CD4-positive, CD25-positive, alpha-beta regulatory T cell (primary cell): ENCODE measurements around the gene MRO. TPM values are rescaled to one million over a fixed set of nuclear protein-coding genes. Genes with fewer than 3 reads are reported as not detected.

Experiments
- ATAC-seq, 2 donors: fragments of 150-1000 bp; cut with Tn5 transposase; one replicate each; pipeline ENCODE4 v1.10.0; 2021; ENCODE audit warnings: low read depth in 2 of 2, moderate number of reproducible peaks in 2 of 2, moderate library complexity in 1 of 2
- DNase-seq, 3 donors: peaks; one replicate each; pipeline versions ENCODE4 v3.0.0 to v3.0.0-alpha.2; 2012 to 2022; ENCODE audit warnings: mixed read lengths in 1 of 3
- H3K27ac ChIP-seq: one replicate; pipeline ENCODE4 v1.7.0; 2013; ENCODE audit warnings: mild to moderate bottlenecking, low read length; ENCODE audit not compliant: insufficient read depth, poor library complexity, severe bottlenecking
- H3K27me3 ChIP-seq: one replicate; pipeline ENCODE4 v1.7.0; 2013; ENCODE audit warnings: low read length; ENCODE audit not compliant: control insufficient read depth, insufficient read depth
- H3K36me3 ChIP-seq: one replicate; pipeline ENCODE4 v1.7.0; 2013; ENCODE audit warnings: mild to moderate bottlenecking, low read length, moderate library complexity; ENCODE audit not compliant: control insufficient read depth, insufficient read depth
- H3K4me1 ChIP-seq: 2 replicates; pipeline ENCODE4 v1.7.0; 2013; ENCODE audit warnings: mild to moderate bottlenecking, low read length; ENCODE audit not compliant: insufficient read depth, control insufficient read depth, poor library complexity, severe bottlenecking
- H3K4me3 ChIP-seq: one replicate; pipeline ENCODE4 v1.7.0; 2013; ENCODE audit warnings: low read depth, mild to moderate bottlenecking, low read length, moderate library complexity
- H3K9me3 ChIP-seq, 2 experiments: 1 replicate in 1 of 2; 2 replicates in 1 of 2; pipeline ENCODE4 v1.7.0; 2013; ENCODE audit warnings: low read length in 2 of 2, mild to moderate bottlenecking in 1 of 2, moderate library complexity in 1 of 2; ENCODE audit not compliant: control insufficient read depth in 2 of 2
- H3K27ac Mint-ChIP-seq, 3 donors: one replicate each; pipeline ENCODE4 v1.8.0; 2020 to 2022; ENCODE audit warnings: mild to moderate bottlenecking in 3 of 3, mixed read lengths in 3 of 3, moderate library complexity in 2 of 3
- H3K27me3 Mint-ChIP-seq: one replicate; pipeline ENCODE4 v1.8.0; 2022; ENCODE audit warnings: mild to moderate bottlenecking, mixed read lengths
- H3K36me3 Mint-ChIP-seq: one replicate; pipeline ENCODE4 v1.8.0; 2020; ENCODE audit warnings: mixed read lengths
- H3K4me1 Mint-ChIP-seq, 4 donors: one replicate each; pipeline ENCODE4 v1.8.0; 2020 to 2022; ENCODE audit warnings: mixed read lengths in 4 of 4, mild to moderate bottlenecking in 1 of 4
- H3K4me3 Mint-ChIP-seq, 4 donors: one replicate each; pipeline ENCODE4 v1.8.0; 2020 to 2022; ENCODE audit warnings: mild to moderate bottlenecking in 4 of 4, mixed read lengths in 4 of 4, moderate library complexity in 3 of 4
- H3K9me3 Mint-ChIP-seq, 7 donors: one replicate each; pipeline ENCODE4 v1.8.0; 2020 to 2022; ENCODE audit warnings: mixed read lengths in 7 of 7, mild to moderate bottlenecking in 3 of 7, moderate library complexity in 2 of 7
- polyA plus RNA-seq, 4 donors: library from polyadenylated mRNA; unstranded; fragments of 300-500 nt; fragmentation: Illumina TruSeq; gene quantifications; one replicate each; pipeline ENCODE4 v1.2.3, GENCODE V29; 2021
- total RNA-seq: library from RNA; stranded (reverse); gene quantifications from one replicate; pipeline ENCODE4 v1.2.3, GENCODE V29; 2022

Gene MRO
- total and polyA plus RNA-seq, 5 donors from 2014 or later, result not detected

- Mint-ChIP-seq H3K4me1 (peaks cover 0 to 4% (median 0%) of the 10 kb centered on the region in 4 donors), H3K36me3 (no peaks in the 10 kb centered on the region), H3K4me3 (peak overlapping the region in 1 of 4 donors; percentile 2), H3K9me3 (no peaks in the 10 kb centered on the region), H3K27ac (no peak overlapping the region), H3K27me3 (peaks cover 20% of the 10 kb centered on the region)
- Histone ChIP-seq H3K27ac (no peak overlapping the region), H3K4me3 (no peak overlapping the region), H3K27me3 (peaks cover 5% of the 10 kb centered on the region), H3K36me3 (no peaks in the 10 kb centered on the region), H3K4me1 (peaks cover 10% of the 10 kb centered on the region), H3K9me3 (no peaks in the 10 kb centered on the region)
- no peak for ATAC-seq
- DNase-seq, result no peak
Observed at GRCh38 chr18:50819027-50819727, 639 bp downstream of the MRO start.

GRCh38 chr18:50816419-50817166 lies 3.2 kb downstream of the MRO start:
- Mint-ChIP-seq H3K9me3 (no peaks in the 10 kb centered on the region), H3K27ac (no peak overlapping the region), H3K4me3 (no peak overlapping the region), H3K27me3 (peaks cover 20% of the 10 kb centered on the region), H3K4me1 (no peaks in the 10 kb centered on the region), H3K36me3 (no peaks in the 10 kb centered on the region)
- no peak overlapping the region for H3K4me3 ChIP-seq
- peaks cover 13% of the 10 kb centered on the region for H3K27me3 ChIP-seq
- peaks cover 10% of the 10 kb centered on the region for H3K4me1 ChIP-seq
- H3K27ac ChIP-seq, result no peak overlapping the region
- no peaks in the 10 kb centered on the region for H3K36me3 ChIP-seq
- no peak for DNase-seq
- no peaks in the 10 kb centered on the region for H3K9me3 ChIP-seq
- ATAC-seq, result no peak

- Mint-ChIP-seq H3K36me3 (no peaks in the 10 kb centered on the region), H3K4me3 (no peak overlapping the region), H3K27me3 (peaks cover 29% of the 10 kb centered on the region), H3K27ac (no peak overlapping the region), H3K4me1 (no peaks in the 10 kb centered on the region), H3K9me3 (peaks cover 0 to 3% (median 0%) of the 10 kb centered on the region in 7 donors)
- Histone ChIP-seq H3K27me3 (peaks cover 13% of the 10 kb centered on the region), H3K27ac (no peak overlapping the region), H3K4me1 (peaks cover 1% of the 10 kb centered on the region), H3K9me3 (no peaks in the 10 kb centered on the region), H3K36me3 (no peaks in the 10 kb centered on the region), H3K4me3 (no peak overlapping the region)
- DNase-seq (no peak), ATAC-seq (no peak)
Observed at GRCh38 chr18:50814395-50814794, 5.4 kb downstream of the MRO start.

DNA sequence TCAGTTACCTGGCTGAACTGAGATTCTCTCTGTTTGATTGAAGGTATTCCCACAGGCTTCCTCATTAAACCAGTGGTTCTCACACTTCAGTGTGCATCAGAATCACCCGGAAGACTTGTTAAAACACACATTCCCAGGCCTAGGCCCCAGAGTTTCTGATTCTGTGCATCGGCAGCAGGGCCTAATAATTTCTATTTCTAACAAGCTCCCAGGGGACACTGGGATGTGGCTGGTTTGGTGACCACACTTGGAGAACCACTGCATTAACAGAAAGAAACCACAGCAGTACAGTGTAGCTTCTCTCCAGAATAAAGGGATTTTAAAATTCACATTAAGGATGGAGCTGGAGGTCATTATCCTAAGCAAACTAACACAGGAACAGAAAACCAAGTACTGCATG lies 6.5 kb downstream of the MRO start:
- no peaks in the 10 kb centered on the region for H3K9me3 ChIP-seq
- peaks cover 11% of the 10 kb centered on the region for H3K27me3 ChIP-seq
- Mint-ChIP-seq H3K4me1 (no peaks in the 10 kb centered on the region), H3K27ac (no peak overlapping the region), H3K9me3 (peaks cover 0 to 3% (median 0%) of the 10 kb centered on the region in 7 donors), H3K27me3 (peaks cover 29% of the 10 kb centered on the region), H3K4me3 (no peak overlapping the region), H3K36me3 (no peaks in the 10 kb centered on the region)
- H3K4me1 ChIP-seq, result no peaks in the 10 kb centered on the region
- H3K4me3 ChIP-seq, result no peak overlapping the region
- no peak overlapping the region for H3K27ac ChIP-seq
- ATAC-seq (no peak), DNase-seq (no peak)
- H3K36me3 ChIP-seq, result no peaks in the 10 kb centered on the region

GRCh38 chr18:50812834-50813233 lies 7.0 kb downstream of the MRO start:
- H3K4me3 Mint-ChIP-seq, result no peak overlapping the region

DNA sequence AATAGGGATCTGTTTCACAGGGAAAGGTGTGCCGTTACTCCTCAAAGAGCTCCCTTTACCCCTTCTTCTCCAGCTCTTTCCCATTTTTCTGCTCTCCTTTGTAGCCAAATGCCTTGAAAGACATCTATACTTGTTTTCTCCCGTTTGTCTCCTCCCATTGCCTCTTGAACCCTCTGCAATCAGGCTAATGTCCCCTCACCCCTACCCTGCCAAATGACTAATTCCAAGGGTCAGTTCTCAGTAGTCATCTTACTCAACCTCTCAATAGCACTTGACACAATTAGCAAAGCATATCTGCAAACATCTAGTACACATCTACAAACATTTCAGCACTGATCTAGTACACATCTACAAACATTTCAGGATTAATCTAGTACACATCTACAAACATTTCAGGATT lies 12.6 kb downstream of the MRO start:
- Histone ChIP-seq H3K27me3 (peaks cover 5% of the 10 kb centered on the region), H3K4me3 (no peak overlapping the region), H3K36me3 (no peaks in the 10 kb centered on the region), H3K4me1 (no peaks in the 10 kb centered on the region), H3K9me3 (no peaks in the 10 kb centered on the region), H3K27ac (no peak overlapping the region)
- Mint-ChIP-seq H3K4me3 (no peak overlapping the region), H3K27ac (no peak overlapping the region), H3K27me3 (peaks cover 23% of the 10 kb centered on the region), H3K9me3 (peaks cover 0 to 3% (median 0%) of the 10 kb centered on the region in 7 donors), H3K36me3 (no peaks in the 10 kb centered on the region), H3K4me1 (no peaks in the 10 kb centered on the region)
- DNase-seq (no peak), ATAC-seq (no peak)

More at GRCh38 chr18:50812834-50813233, 7.0 kb downstream of the MRO start:
- no peaks in the 10 kb centered on the region for H3K4me1 ChIP-seq
- ATAC-seq (no peak), DNase-seq (no peak)
- Mint-ChIP-seq H3K27me3 (peaks cover 30% of the 10 kb centered on the region), H3K9me3 (peaks cover 0 to 3% (median 0%) of the 10 kb centered on the region in 7 donors), H3K36me3 (no peaks in the 10 kb centered on the region), H3K4me1 (no peaks in the 10 kb centered on the region), H3K27ac (no peak overlapping the region)
- no peak overlapping the region for H3K27ac ChIP-seq
- no peak overlapping the region for H3K4me3 ChIP-seq
- no peaks in the 10 kb centered on the region for H3K9me3 ChIP-seq
- H3K27me3 ChIP-seq, result peaks cover 11% of the 10 kb centered on the region
- H3K36me3 ChIP-seq, result no peaks in the 10 kb centered on the region

DNA sequence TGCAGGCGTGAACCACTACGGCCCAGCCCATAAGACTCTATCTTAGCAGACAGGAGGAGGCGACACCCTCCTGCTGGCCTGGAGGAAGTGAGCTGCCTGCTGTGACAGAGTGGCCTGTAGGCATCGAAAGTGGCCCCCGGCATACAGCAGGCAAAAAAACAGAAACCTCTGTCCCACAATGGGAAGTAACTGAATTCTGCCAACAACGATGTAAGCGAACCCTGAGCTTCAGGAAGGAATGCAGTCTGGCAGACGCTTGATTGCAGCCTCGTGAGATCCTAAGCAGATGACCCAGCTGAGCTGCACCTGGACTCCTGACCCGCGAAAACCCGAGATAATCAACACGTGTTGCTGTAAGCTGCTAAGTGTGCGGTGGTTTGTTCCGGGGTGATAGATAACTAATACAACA lies 13.6 kb downstream of the MRO start:
- ATAC-seq (no peak), DNase-seq (peak in 1 of 3 donors; percentile 13)
- H3K27me3 ChIP-seq, result peaks cover 5% of the 10 kb centered on the region
- H3K4me3 Mint-ChIP-seq, result no peak overlapping the region
- no peaks in the 10 kb centered on the region for H3K4me1 ChIP-seq
- H3K36me3 Mint-ChIP-seq, result no peaks in the 10 kb centered on the region
- peaks cover 0 to 3% (median 0%) of the 10 kb centered on the region in 7 donors for H3K9me3 Mint-ChIP-seq
- no peak overlapping the region for H3K27ac Mint-ChIP-seq
- H3K9me3 ChIP-seq, result no peaks in the 10 kb centered on the region
- H3K36me3 ChIP-seq, result no peaks in the 10 kb centered on the region
- H3K4me1 Mint-ChIP-seq, result no peaks in the 10 kb centered on the region
- peaks cover 23% of the 10 kb centered on the region for H3K27me3 Mint-ChIP-seq
- no peak overlapping the region for H3K4me3 ChIP-seq
- H3K27ac ChIP-seq, result no peak overlapping the region
